Thoracic aorta (tissue), 2 donors: ENCODE data around the gene C4orf54. TPM values are rescaled to one million over a fixed set of nuclear protein-coding genes. Genes with fewer than 3 reads are reported as not detected.

Source experiments
- ATAC-seq: fragments of 150-250 bp; one replicate; pipeline ENCODE4 v1.8.0; 2017; ENCODE audit warnings: low read depth; ENCODE audit not compliant: insufficient number of reproducible peaks, low FRiP score
- DNase-seq: peaks from one replicate; pipeline ENCODE4 v3.0.0-alpha.2; 2020; ENCODE audit warnings: low spot score
- H3K27ac ChIP-seq, 2 donors: fragments of 200-600 bp; sonication (generic); 1 replicate in 1 of 2; 2 replicates in 1 of 2; pipeline ENCODE4 v1.5.1; 2016; ENCODE audit warnings: mild to moderate bottlenecking in 2 of 2, moderate library complexity in 2 of 2
- H3K27me3 ChIP-seq: fragments of 200-600 bp; sonication (generic); replicated peaks from 2 replicates; pipeline ENCODE4 v1.6.0; 2016; ENCODE audit warnings: mild to moderate bottlenecking; ENCODE audit not compliant: insufficient read depth
- H3K36me3 ChIP-seq: fragments of 200-600 bp; sonication (generic); one replicate; pipeline ENCODE4 v1.5.1; 2016
- H3K4me1 ChIP-seq, 2 donors: fragments of 200-600 bp; sonication (generic); 1 replicate in 1 of 2; 2 replicates in 1 of 2; pipeline versions ENCODE4 v1.5.1 to v1.6.0; 2016; ENCODE audit warnings: low read depth in 2 of 2, mild to moderate bottlenecking in 1 of 2; ENCODE audit not compliant: control insufficient read depth in 1 of 2
- H3K4me3 ChIP-seq: fragments of 200-600 bp; sonication (generic); 2 replicates; pipeline ENCODE4 v1.5.1; 2016; ENCODE audit warnings: mild to moderate bottlenecking
- H3K9me3 ChIP-seq: fragments of 200-600 bp; sonication (generic); 2 replicates; pipeline ENCODE4 v1.5.1; 2016
- CTCF ChIP-seq: fragments of 200-600 bp; sonication (generic); IDR thresholded peaks from one replicate; pipeline ENCODE4 v1.5.1; 2019; ENCODE audit warnings: antibody characterized with exemption
- total RNA-seq, 2 donors: library from RNA; depleted of rRNA; stranded (reverse); fragments of >200 nt; gene quantifications; one replicate each; pipeline versions ENCODE4 v1.1.0 to v1.2.3, GENCODE V29; 2016

The C4orf54 gene
- total RNA-seq, 2 donors from 2014 or later = 0.07 to 0.14 TPM

DNA sequence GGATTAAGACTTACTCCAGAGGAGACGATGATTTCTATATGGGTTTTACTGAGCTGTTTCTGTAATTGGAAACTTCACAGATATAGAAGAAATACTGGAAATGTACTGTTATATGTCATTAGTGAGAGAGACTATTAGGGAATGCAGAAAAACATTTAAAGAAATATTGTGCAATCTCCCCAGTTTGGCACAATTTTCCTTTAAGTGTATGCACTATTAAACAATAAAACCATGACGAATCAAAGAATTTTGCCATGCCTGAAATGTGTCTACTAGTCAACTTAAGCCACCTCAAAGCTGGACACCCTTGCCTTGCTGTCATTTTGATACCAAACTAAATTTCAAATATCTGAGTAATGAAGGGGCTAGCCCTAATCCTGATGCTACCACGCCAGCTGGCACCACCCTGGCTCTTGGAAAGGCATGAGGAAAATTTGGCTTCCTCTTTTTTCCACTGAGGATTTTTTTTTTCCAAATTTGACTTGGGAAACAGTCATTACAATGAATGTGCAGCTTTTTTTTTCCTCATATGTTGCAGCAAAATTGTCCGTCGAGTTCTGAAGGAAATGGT lies 46.9 kb downstream of the C4orf54 start:
- DNase-seq = no peak
- peak overlapping the region in 1 of 2 donors; percentile 52 for H3K27ac ChIP-seq
- no peak for TF ChIP-seq CTCF

DNA sequence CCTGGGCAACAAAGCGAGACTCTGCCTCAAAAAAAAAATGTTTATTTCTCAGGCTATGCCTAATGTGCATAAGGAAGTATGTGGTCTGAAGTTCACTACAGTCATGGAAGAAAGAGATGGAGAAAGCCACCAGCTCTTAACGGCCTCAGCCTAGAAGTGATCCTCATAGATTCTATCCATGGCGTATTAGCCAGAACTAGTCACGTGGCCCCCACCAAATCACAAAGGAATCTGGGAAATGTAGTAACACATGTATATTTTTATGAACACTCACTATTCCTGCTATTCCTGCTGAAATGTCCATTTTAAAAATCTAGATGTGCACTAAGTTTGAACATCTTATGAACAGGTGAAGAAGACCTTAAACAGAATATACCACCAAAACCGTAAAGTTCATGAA lies 49.2 kb downstream of the C4orf54 start:
- DNase-seq (no peak), ATAC-seq (no peak)
- no peaks in the 10 kb centered on the region for H3K9me3 ChIP-seq
- H3K36me3 ChIP-seq = no peaks in the 10 kb centered on the region
- TF ChIP-seq CTCF = no peak
- H3K4me1 ChIP-seq = peaks cover 12 to 40% of the 10 kb centered on the region in 2 donors
- no peak overlapping the region for H3K4me3 ChIP-seq
- H3K27ac ChIP-seq = no peak overlapping the region
- H3K27me3 ChIP-seq = no peaks in the 10 kb centered on the region

More for the DNA sequence above, 46.9 kb downstream of the C4orf54 start:
- Histone ChIP-seq H3K27me3 (no peaks in the 10 kb centered on the region), H3K4me3 (peak overlapping the region; percentile 48), H3K4me1 (peaks cover 12 to 40% of the 10 kb centered on the region in 2 donors), H3K9me3 (no peaks in the 10 kb centered on the region), H3K36me3 (no peaks in the 10 kb centered on the region)
- ATAC-seq = peak; percentile 48

Other genes starting within 250 kb of the C4orf54 start
- gene ADH7, start 222.5 kb downstream of the C4orf54 start, total RNA-seq = not detected
- not detected for gene C4orf17, start 146.8 kb downstream of the C4orf54 start, total RNA-seq
- 1 to 10 TPM; 3.7 to 5.0 TPM for gene TRMT10A, start 93.8 kb downstream of the C4orf54 start, total RNA-seq
- not detected for gene MTTP, start 83.0 kb downstream of the C4orf54 start, total RNA-seq
- gene DAPP1, start 159.0 kb upstream of the C4orf54 start, total RNA-seq = 1 to 10 TPM; 1.6 TPM
- gene LAMTOR3, start 236.6 kb upstream of the C4orf54 start, total RNA-seq = 10 to 100 TPM; 28.4 to 29.5 TPM